ENCODE measurements around the gene APBA2.

APBA2 gene

GRCh38 chr15:28911310-28911931, 25.6 kb downstream of the APBA2 start:
- no peak overlapping the region for H3K4me3 ChIP-seq (ENCODE audit: low read depth in 1 of 2, low read length in 2 of 2)
- ATAC-seq (ENCODE audit: insufficient read depth, low read depth) (no peak), DNase-seq (no peak)
- no peak overlapping the region for H3K27ac ChIP-seq (ENCODE audit: low read length)
- peaks cover 4% of the 10 kb centered on the region for H3K27me3 ChIP-seq (ENCODE audit: insufficient read depth, low read length, poor library complexity)
- H3K9ac ChIP-seq (ENCODE audit: low read depth, low read length) = no peak overlapping the region
- no peaks in the 10 kb centered on the region for H3K79me2 ChIP-seq (ENCODE audit: insufficient read depth, low read length)
- peaks cover 3% of the 10 kb centered on the region; the same call in 1 of the 2 replicates for H4K20me1 ChIP-seq (ENCODE audit: insufficient read depth, low read length)
- no peak for TF ChIP-seq CTCF (IDR thresholded peaks at IDR 0.05; ENCODE audit: borderline replicate concordance, extremely low read depth, low read length, poor library complexity, severe bottlenecking)
- no peak for TF ChIP-seq EZH2 (IDR thresholded peaks at IDR 0.05; ENCODE audit: borderline replicate concordance, low read depth, low read length, severe bottlenecking)
- no peaks in the 10 kb centered on the region for H3K4me1 ChIP-seq (ENCODE audit: insufficient read depth, low read length)
- H3K36me3 ChIP-seq (ENCODE audit: insufficient read depth, low read length) = no peaks in the 10 kb centered on the region
- H3K4me2 ChIP-seq (ENCODE audit: insufficient read depth, low read length) = no peak overlapping the region
- H2AFZ ChIP-seq (ENCODE audit: low read depth, low read length) = no peak overlapping the region
- H3K9me3 ChIP-seq (ENCODE audit: insufficient read depth, low read length, severe bottlenecking) = no peaks in the 10 kb centered on the region

- Histone ChIP-seq H3K9ac (ENCODE audit: low read depth, low read length) (no peak overlapping the region), H3K4me2 (ENCODE audit: insufficient read depth, low read length) (no peak overlapping the region), H3K27ac (ENCODE audit: low read length) (no peak overlapping the region), H3K4me3 (ENCODE audit: low read depth in 1 of 2, low read length in 2 of 2) (no peak overlapping the region), H3K79me2 (ENCODE audit: insufficient read depth, low read length) (no peaks in the 10 kb centered on the region), H3K36me3 (ENCODE audit: insufficient read depth, low read length) (no peaks in the 10 kb centered on the region), H3K4me1 (ENCODE audit: insufficient read depth, low read length) (no peaks in the 10 kb centered on the region), H2AFZ (ENCODE audit: low read depth, low read length) (no peak overlapping the region), H4K20me1 (ENCODE audit: insufficient read depth, low read length) (peaks cover 3% of the 10 kb centered on the region; the same call in 1 of the 2 replicates), H3K27me3 (ENCODE audit: insufficient read depth, low read length, poor library complexity) (peaks cover 4% of the 10 kb centered on the region), H3K9me3 (ENCODE audit: insufficient read depth, low read length, severe bottlenecking) (no peaks in the 10 kb centered on the region)
- TF ChIP-seq EZH2 (IDR thresholded peaks at IDR 0.05; ENCODE audit: borderline replicate concordance, low read depth, low read length, severe bottlenecking) (no peak), CTCF (IDR thresholded peaks at IDR 0.05; ENCODE audit: borderline replicate concordance, extremely low read depth, low read length, poor library complexity, severe bottlenecking) (no peak)
- DNase-seq (no peak), ATAC-seq (ENCODE audit: insufficient read depth, low read depth) (no peak)
These were observed 26.6 kb downstream of the APBA2 start for GRCh38 chr15:28912422-28912821.

- DNase-seq (no peak), ATAC-seq (ENCODE audit: insufficient read depth, low read depth) (no peak)
- Histone ChIP-seq H3K79me2 (ENCODE audit: insufficient read depth, low read length) (no peaks in the 10 kb centered on the region), H3K4me1 (ENCODE audit: insufficient read depth, low read length) (no peaks in the 10 kb centered on the region), H3K9me3 (ENCODE audit: insufficient read depth, low read length, severe bottlenecking) (no peaks in the 10 kb centered on the region), H3K27me3 (ENCODE audit: insufficient read depth, low read length, poor library complexity) (peaks cover 4% of the 10 kb centered on the region), H3K4me3 (ENCODE audit: low read depth in 1 of 2, low read length in 2 of 2) (no peak overlapping the region), H4K20me1 (ENCODE audit: insufficient read depth, low read length) (peaks cover 3% of the 10 kb centered on the region; the same call in 1 of the 2 replicates), H2AFZ (ENCODE audit: low read depth, low read length) (no peak overlapping the region), H3K4me2 (ENCODE audit: insufficient read depth, low read length) (no peak overlapping the region), H3K36me3 (ENCODE audit: insufficient read depth, low read length) (no peaks in the 10 kb centered on the region), H3K9ac (ENCODE audit: low read depth, low read length) (no peak overlapping the region), H3K27ac (ENCODE audit: low read length) (no peak overlapping the region)
- TF ChIP-seq CTCF (IDR thresholded peaks at IDR 0.05; ENCODE audit: borderline replicate concordance, extremely low read depth, low read length, poor library complexity, severe bottlenecking) = no peak
- no peak for TF ChIP-seq EZH2 (IDR thresholded peaks at IDR 0.05; ENCODE audit: borderline replicate concordance, low read depth, low read length, severe bottlenecking)
These were observed 27.5 kb downstream of the APBA2 start for GRCh38 chr15:28913171-28913765.

Data from DND-41 (cell line).